Measurements from ENCODE around the gene CCDC51.

- TF ChIP-seq, protein P1, sequence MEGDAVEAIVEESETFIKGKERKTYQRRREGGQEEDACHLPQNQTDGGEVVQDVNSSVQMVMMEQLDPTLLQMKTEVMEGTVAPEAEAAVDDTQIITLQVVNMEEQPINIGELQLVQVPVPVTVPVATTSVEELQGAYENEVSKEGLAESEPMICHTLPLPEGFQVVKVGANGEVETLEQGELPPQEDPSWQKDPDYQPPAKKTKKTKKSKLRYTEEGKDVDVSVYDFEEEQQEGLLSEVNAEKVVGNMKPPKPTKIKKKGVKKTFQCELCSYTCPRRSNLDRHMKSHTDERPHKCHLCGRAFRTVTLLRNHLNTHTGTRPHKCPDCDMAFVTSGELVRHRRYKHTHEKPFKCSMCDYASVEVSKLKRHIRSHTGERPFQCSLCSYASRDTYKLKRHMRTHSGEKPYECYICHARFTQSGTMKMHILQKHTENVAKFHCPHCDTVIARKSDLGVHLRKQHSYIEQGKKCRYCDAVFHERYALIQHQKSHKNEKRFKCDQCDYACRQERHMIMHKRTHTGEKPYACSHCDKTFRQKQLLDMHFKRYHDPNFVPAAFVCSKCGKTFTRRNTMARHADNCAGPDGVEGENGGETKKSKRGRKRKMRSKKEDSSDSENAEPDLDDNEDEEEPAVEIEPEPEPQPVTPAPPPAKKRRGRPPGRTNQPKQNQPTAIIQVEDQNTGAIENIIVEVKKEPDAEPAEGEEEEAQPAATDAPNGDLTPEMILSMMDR (IDR thresholded peaks at IDR 0.05) = no peak
- no peak for TF ChIP-seq ZFX (IDR thresholded peaks at IDR 0.05; ENCODE audit: borderline replicate concordance)
These were observed 44.2 kb downstream of the CCDC51 start for GRCh38 chr3:48395714-48396113.

All from 22Rv1 (cell line).